KOPT-K1 (cell line): ENCODE results near the gene USP2.

Source experiments
- H3K27ac ChIP-seq: fragments of 200-600 bp; sonication (generic); 2 replicates; pipeline ENCODE4 v1.5.1; 2016; ENCODE audit warnings: antibody characterized with exemption, mild to moderate bottlenecking, low read depth, low read length; ENCODE audit not compliant: poor library complexity, severe bottlenecking
- H3K36me3 ChIP-seq: fragments of 200-600 bp; sonication (generic); 2 replicates; pipeline ENCODE4 v1.5.1; 2017; ENCODE audit warnings: antibody characterized with exemption, mild to moderate bottlenecking, low read length, moderate library complexity; ENCODE audit not compliant: insufficient read depth
- H3K9me3 ChIP-seq: fragments of 200-600 bp; sonication (generic); 2 replicates; pipeline ENCODE4 v1.5.1; 2017; ENCODE audit warnings: antibody characterized with exemption, low read length, mild to moderate bottlenecking; ENCODE audit not compliant: insufficient read depth, poor library complexity, severe bottlenecking

Gene USP2

GRCh38 chr11:119375337-119376196 lies 5.9 kb downstream of the USP2 start:
- H3K36me3 ChIP-seq = no peaks in the 10 kb centered on the region
- no peaks in the 10 kb centered on the region for H3K9me3 ChIP-seq
- H3K27ac ChIP-seq = no peak overlapping the region

DNA sequence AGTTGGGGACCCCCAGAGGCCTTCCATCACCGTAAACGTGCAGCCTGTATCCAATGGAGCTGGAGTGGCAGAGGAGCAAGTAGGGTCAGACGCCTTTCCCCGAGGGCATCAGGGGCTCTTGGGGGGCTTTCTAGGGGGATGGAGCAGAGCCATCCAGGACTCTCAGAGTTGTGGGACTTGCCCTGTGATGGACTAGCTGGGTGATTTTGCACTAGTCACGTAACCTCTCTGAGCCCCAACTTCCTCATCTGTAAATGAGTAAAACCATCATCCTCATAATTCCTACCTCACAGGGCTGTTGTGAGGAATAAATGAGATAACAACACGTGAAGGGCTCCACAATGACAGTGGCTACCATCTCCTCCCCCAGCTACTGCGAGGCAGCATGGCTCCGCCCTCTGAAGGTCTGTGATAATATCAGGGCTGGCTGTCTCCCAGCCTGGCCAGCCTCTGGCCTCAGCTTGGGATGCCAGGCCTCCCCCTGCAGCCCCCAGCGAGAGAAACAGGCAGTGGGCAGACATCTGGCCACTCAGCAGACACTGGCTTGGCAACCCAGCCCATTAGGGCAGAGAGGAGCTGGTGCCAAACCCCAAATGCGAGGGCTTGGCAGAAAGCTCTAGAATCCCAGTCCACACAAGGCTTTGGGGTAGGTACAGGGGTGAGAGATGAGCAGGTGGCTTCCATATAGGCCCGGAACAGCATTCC lies 6.7 kb downstream of the USP2 start:
- Histone ChIP-seq H3K36me3 (no peaks in the 10 kb centered on the region), H3K27ac (no peak overlapping the region), H3K9me3 (no peaks in the 10 kb centered on the region)

DNA sequence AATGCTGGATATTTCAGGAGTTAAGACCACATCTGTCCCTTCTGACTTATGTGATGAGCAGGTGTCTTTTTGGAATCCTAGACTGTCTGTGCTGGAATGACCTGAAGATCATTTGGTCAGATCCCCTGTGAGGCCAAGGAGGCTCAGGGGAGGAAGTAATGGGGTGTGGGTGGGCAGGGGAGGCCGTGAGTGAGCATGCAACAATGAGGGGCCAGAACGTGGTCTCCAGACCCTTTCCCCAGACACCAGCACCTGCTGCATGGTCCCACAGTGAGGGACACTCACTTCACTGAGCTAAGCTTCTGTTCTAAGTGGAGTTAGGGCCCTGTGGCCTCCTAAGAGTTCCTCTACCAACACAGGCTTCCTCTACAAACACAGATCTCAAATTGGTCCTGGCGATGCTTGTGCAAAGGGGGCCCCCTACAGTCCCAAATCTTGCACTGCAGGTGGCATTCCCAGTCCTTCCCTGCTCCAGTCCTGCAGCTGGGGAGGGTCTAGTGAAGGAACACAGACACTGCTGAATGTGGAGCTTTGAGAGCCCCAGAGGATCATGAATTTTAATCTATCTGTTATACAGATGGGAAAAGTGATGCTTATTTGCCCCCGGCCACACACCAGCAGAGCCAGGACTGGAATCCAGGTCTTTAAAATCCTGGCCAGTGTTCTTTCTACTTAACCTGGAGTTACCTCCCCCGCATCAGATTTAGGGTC lies 7.4 kb downstream of the USP2 start:
- Histone ChIP-seq H3K9me3 (no peaks in the 10 kb centered on the region), H3K36me3 (no peaks in the 10 kb centered on the region), H3K27ac (no peak overlapping the region)

- Histone ChIP-seq H3K9me3 (no peaks in the 10 kb centered on the region), H3K36me3 (no peaks in the 10 kb centered on the region), H3K27ac (no peak overlapping the region)
These were observed 8.2 kb downstream of the USP2 start for GRCh38 chr11:119373059-119373920.

DNA sequence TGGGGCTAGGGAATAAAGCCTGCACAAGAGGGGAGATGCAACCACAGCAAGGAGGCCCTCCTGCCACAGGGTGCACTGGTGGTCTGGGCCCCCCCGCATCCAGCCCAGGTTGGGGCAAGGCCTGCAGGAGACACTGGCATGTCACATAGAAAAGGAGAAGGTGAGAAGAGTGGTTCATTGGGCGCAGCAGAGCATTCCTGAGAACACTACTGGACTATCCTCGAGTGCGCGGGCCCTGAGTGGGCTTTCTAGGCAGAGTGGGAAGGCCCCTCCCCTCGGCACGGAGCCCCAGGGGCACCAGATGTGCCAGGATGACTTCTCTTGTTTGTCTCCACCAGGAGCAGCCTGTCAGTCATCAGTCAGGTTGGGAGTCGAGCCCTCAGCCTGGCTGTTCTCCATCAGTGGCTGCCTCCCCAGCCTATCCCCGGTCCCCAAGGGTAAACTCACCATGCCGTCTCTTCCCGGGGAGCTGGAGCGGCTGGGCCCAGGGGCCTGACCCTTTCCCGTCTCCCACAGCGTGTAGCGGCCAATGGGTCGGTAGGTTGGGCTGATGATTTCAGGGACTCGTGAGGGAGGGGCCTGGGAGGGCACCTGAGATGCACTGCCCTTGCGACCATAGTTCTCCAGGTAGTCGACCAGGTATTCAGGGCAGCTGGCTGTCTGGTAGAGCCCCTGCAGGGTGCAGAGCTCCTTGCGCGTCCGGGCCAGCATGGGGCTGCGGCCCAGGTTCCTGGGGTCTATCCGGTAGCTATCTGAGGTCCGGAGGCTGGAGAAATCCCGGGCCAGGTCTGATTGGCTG lies 9.0 kb downstream of the USP2 start:
- no peaks in the 10 kb centered on the region for H3K36me3 ChIP-seq

DNA sequence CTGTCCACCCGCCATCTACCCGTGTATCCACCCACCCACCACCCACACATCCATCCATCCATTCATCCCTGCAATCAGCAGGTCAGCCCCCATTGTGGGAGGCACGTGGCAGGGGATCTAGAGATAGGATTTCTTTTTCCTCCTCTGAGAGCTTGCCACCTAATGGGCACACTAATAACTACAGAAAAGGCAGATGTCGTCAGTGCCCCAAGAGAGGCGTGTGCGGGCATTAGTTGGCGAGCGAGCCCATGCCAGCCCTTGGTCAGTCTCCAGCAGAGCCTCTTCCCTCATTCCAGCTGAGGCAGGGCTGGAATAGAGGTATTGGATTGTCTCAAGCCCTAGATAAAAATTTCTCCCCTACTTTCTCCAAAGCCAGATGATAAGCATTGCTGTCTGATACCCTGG lies 9.7 kb downstream of the USP2 start:
- H3K36me3 ChIP-seq = no peaks in the 10 kb centered on the region
- no peaks in the 10 kb centered on the region for H3K9me3 ChIP-seq
- H3K27ac ChIP-seq = no peak overlapping the region

More for the DNA sequence above, 9.0 kb downstream of the USP2 start:
- H3K9me3 ChIP-seq = no peaks in the 10 kb centered on the region
- H3K27ac ChIP-seq = no peak overlapping the region

DNA sequence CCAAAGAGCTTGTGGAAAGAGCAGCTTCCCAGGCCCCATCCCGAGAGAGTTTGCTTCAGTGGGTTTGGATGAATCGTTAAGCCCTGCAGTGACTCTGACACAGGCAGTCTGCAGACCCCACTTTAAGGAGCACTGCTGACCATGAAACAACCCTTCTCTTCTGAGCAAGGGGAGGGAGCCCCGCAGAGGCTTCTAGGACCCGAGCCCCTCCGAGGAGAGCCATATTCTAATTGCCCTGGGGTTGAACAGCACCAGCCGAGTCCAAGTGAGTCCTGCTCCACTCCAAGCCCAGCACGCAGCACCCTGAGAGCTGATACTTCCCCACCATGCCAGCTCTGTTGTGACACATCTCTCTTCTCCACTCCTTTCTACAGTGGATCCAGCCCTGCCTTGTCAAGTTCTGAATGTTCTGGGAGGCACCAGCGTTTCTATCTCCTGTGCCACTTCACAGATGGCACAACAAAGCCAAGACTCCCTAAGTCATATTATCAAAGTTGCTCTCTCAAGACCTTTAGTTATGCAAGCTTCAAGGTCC lies 10.4 kb downstream of the USP2 start:
- Histone ChIP-seq H3K36me3 (no peaks in the 10 kb centered on the region), H3K27ac (no peak overlapping the region), H3K9me3 (no peaks in the 10 kb centered on the region)

DNA sequence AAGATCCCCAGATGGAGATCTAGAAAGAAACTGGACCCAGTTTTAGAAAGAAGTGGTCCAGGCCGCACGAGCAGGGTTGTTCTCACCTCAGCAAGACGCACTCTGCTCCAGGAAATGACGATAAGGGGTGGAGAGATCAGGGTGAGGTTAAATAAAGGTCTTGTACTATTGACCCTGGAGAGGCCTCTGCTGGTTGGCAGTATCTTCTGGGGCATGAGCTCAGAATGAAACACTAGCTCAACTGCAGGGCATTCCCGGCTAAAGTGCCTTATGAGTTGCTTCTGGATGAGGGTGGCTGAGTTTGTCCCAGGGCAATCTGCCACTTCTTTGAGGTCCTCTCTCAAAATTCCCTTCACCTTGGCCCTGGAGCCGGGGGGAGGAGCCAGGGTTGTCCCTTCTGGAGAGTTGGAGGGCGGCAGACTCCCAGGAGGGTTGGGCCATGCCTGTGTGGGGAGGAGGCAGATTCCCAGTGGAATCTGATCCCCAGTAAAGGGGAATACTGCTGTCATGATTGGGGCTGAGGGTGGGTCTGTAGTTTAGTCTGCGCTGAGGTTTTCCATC lies 10.9 kb downstream of the USP2 start:
- H3K9me3 ChIP-seq = no peaks in the 10 kb centered on the region
- H3K27ac ChIP-seq = no peak overlapping the region
- no peaks in the 10 kb centered on the region for H3K36me3 ChIP-seq

- Histone ChIP-seq H3K36me3 (no peaks in the 10 kb centered on the region), H3K27ac (no peak overlapping the region), H3K9me3 (no peaks in the 10 kb centered on the region)
These were observed 12.2 kb downstream of the USP2 start for GRCh38 chr11:119369132-119369925.

- H3K27ac ChIP-seq = no peak overlapping the region
- H3K36me3 ChIP-seq = no peaks in the 10 kb centered on the region
- H3K9me3 ChIP-seq = no peaks in the 10 kb centered on the region
These were observed 13.1 kb downstream of the USP2 start for GRCh38 chr11:119368121-119369034.

- Histone ChIP-seq H3K27ac (no peak overlapping the region), H3K36me3 (no peaks in the 10 kb centered on the region), H3K9me3 (no peaks in the 10 kb centered on the region)
These were observed 13.8 kb downstream of the USP2 start for GRCh38 chr11:119367661-119368120.
